ENCODE results near the gene TMED1. TPM values are rescaled to one million over a fixed set of nuclear protein-coding genes. Genes with fewer than 3 reads are reported as not detected.

TMED1 gene
- total RNA-seq, 1 donor from 2014 or later, result 20.4 TPM

DNA sequence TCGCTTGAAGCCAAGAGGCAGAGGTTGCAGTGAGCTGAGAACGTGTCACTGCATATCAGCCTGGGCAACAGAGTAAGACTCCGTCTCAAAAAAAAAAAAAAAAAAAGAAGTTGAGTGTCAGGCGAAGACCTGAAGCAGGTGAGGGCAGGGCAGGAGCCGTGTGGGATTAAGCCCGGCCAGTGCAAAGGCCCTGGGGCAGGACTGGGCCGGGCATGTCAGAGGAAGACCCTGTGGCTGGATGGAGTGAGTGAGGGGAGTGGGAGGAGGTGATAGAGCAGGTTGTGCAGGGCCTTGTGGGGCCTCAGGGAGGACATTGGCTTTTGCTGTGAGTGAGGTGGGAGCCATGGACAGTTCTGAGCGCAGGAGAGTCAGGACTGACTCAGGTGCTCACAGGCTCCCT lies 47.9 kb downstream of the TMED1 start:
- no peaks in the 10 kb centered on the region for H3K27me3 ChIP-seq
- H3K36me3 ChIP-seq, result peaks cover 0 to 90% of the 10 kb centered on the region in 2 donors
- H3K4me1 ChIP-seq, result no peaks in the 10 kb centered on the region
- no peaks in the 10 kb centered on the region for H3K9me3 ChIP-seq
- intact Hi-C loops (cut with DNase I), result no loop called here
- DNase-seq (ENCODE audit: extremely low spot score in 2 of 2), result no peak
- H3K4me3 ChIP-seq, result no peak overlapping the region
- no peak overlapping the region for H3K27ac ChIP-seq
- no peak for TF ChIP-seq POLR2A (IDR thresholded peaks at IDR 0.05)

DNA sequence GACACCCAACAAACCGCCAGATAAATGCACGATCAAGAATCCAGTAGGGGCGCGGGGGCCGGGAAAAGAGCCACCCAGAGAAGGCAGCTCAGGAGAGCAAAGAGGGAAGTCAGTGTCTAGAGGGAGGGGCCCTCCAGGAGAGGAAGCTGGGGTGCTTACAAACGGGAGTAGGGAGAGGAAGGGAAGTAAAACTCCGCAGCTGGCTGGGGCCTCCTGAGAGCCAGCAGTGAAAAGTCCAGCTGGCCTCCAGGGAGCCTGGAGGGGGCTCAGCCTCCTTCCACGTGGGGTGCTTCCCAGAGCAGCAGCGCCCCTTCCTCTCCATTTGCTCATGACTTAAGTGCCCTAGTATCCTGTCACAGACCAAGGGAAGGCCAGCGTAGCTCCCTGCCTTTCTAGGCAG lies 51.8 kb downstream of the TMED1 start:
- Histone ChIP-seq H3K4me1 (peaks cover 12% of the 10 kb centered on the region), H3K27me3 (no peaks in the 10 kb centered on the region), H3K4me3 (no peak overlapping the region), H3K9me3 (no peaks in the 10 kb centered on the region), H3K36me3 (peaks cover 0 to 74% of the 10 kb centered on the region in 2 donors), H3K27ac (no peak overlapping the region)
- TF ChIP-seq POLR2A (IDR thresholded peaks at IDR 0.05) (no peak), POLR2AphosphoS5 (IDR thresholded peaks at IDR 0.05; ENCODE audit: insufficient read depth in 1 of 2, low read depth in 1 of 2) (no peak)
- TF ChIP-seq, protein P1, sequence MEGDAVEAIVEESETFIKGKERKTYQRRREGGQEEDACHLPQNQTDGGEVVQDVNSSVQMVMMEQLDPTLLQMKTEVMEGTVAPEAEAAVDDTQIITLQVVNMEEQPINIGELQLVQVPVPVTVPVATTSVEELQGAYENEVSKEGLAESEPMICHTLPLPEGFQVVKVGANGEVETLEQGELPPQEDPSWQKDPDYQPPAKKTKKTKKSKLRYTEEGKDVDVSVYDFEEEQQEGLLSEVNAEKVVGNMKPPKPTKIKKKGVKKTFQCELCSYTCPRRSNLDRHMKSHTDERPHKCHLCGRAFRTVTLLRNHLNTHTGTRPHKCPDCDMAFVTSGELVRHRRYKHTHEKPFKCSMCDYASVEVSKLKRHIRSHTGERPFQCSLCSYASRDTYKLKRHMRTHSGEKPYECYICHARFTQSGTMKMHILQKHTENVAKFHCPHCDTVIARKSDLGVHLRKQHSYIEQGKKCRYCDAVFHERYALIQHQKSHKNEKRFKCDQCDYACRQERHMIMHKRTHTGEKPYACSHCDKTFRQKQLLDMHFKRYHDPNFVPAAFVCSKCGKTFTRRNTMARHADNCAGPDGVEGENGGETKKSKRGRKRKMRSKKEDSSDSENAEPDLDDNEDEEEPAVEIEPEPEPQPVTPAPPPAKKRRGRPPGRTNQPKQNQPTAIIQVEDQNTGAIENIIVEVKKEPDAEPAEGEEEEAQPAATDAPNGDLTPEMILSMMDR (IDR thresholded peaks at IDR 0.05), result no peak
- DNase-seq (ENCODE audit: extremely low spot score in 2 of 2), result no peak
- intact Hi-C loops (cut with DNase I), result no loop called here

DNA sequence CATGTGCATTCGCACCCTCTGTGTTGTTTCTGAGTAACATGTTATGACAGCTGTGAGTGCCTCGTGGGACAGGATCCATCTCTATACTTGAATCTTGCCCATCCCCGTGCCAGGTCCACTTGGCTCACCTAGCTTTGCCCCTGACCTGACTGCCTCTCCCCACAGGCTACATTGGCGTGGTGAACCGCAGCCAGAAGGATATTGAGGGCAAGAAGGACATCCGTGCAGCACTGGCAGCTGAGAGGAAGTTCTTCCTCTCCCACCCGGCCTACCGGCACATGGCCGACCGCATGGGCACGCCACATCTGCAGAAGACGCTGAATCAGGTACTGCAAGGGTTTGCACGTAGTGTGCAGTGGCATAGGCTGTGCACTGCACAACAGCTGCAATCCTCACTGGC lies 53.2 kb downstream of the TMED1 start:
- Histone ChIP-seq H3K27ac (no peak overlapping the region), H3K9me3 (no peaks in the 10 kb centered on the region), H3K4me1 (peaks cover 12% of the 10 kb centered on the region), H3K4me3 (no peak overlapping the region), H3K27me3 (no peaks in the 10 kb centered on the region), H3K36me3 (peaks cover 0 to 73% of the 10 kb centered on the region in 2 donors)
- TF ChIP-seq, protein P1 (IDR thresholded peaks at IDR 0.05), result no peak
- TF ChIP-seq POLR2AphosphoS5 (IDR thresholded peaks at IDR 0.05; ENCODE audit: insufficient read depth in 1 of 2, low read depth in 1 of 2) (no peak), POLR2A (IDR thresholded peaks at IDR 0.05) (no peak)
- no peak for DNase-seq (ENCODE audit: extremely low spot score in 2 of 2)
- intact Hi-C loops (cut with DNase I), result no loop called here

Small RNAs within 50 kb of the gene (microRNA-seq; reads per million reads assigned to microRNA genes)
- not detected for gene MIR199A1 (ENCODE audit: borderline number of aligned reads, borderline replicate concordance)
- 1.4 reads per million for gene MIR6793 (ENCODE audit: borderline number of aligned reads, borderline replicate concordance)

Small RNAs within 50 kb of the gene (small RNA-seq; reads per million reads assigned to genes)
- not detected for gene MIR199A1
- gene MIR6793, result not detected

Other genes with a start within 250 kb of the TMED1 start
- 29.0 TPM for gene AP1M2, start 248.9 kb downstream of the TMED1 start, total RNA-seq
- 89.4 TPM for gene SLC44A2, start 210.7 kb downstream of the TMED1 start, total RNA-seq
- gene ILF3, start 181.9 kb downstream of the TMED1 start, total RNA-seq, result 125 TPM
- 36.3 TPM for gene QTRT1, start 134.8 kb downstream of the TMED1 start, total RNA-seq
- gene DNM2, start 118.1 kb downstream of the TMED1 start, total RNA-seq, result 128 TPM
- 2.5 TPM for gene C19orf38, start 12.2 kb upstream of the TMED1 start, total RNA-seq
- gene CARM1, start 35.3 kb upstream of the TMED1 start, total RNA-seq, result 28.2 TPM
- gene YIPF2, start 92.4 kb upstream of the TMED1 start, total RNA-seq, result 42.7 TPM
- 21.9 TPM for gene TIMM29, start 92.6 kb upstream of the TMED1 start, total RNA-seq
- gene SMARCA4, start 124.8 kb upstream of the TMED1 start, total RNA-seq, result 90.4 TPM

Data from vagina (tissue), 2 donors.